Measurements from ENCODE around the gene LDLRAD2. TPM values are rescaled to one million over a fixed set of nuclear protein-coding genes. Genes with fewer than 3 reads are reported as not detected.

The LDLRAD2 gene
- total RNA-seq, 1 donor: not detected

GRCh38 chr1:21814981-21815582 lies 3.0 kb downstream of the LDLRAD2 start:
- Histone ChIP-seq H3K4me2 (ENCODE audit: insufficient read depth, low read length) (peak overlapping the region; percentile 79), H3K4me1 (ENCODE audit: insufficient read depth, low read length) (peaks cover 14% of the 10 kb centered on the region), H4K20me1 (ENCODE audit: insufficient read depth, low read length) (peaks cover 3% of the 10 kb centered on the region), H2AFZ (ENCODE audit: low read length) (no peak overlapping the region), H3K9me3 (ENCODE audit: low read depth, low read length) (no peaks in the 10 kb centered on the region), H3K27me3 (ENCODE audit: insufficient read depth, low read length) (no peaks in the 10 kb centered on the region), H3K27ac (ENCODE audit: low read depth, low read length) (no peak overlapping the region), H3K4me3 (ENCODE audit: insufficient read depth, low read length) (peak overlapping the region; percentile 57), H3K36me3 (ENCODE audit: insufficient read depth, low read length) (peaks cover 11% of the 10 kb centered on the region), H3K79me2 (ENCODE audit: insufficient read depth, low read length) (no peaks in the 10 kb centered on the region)
- TF ChIP-seq, protein P1, sequence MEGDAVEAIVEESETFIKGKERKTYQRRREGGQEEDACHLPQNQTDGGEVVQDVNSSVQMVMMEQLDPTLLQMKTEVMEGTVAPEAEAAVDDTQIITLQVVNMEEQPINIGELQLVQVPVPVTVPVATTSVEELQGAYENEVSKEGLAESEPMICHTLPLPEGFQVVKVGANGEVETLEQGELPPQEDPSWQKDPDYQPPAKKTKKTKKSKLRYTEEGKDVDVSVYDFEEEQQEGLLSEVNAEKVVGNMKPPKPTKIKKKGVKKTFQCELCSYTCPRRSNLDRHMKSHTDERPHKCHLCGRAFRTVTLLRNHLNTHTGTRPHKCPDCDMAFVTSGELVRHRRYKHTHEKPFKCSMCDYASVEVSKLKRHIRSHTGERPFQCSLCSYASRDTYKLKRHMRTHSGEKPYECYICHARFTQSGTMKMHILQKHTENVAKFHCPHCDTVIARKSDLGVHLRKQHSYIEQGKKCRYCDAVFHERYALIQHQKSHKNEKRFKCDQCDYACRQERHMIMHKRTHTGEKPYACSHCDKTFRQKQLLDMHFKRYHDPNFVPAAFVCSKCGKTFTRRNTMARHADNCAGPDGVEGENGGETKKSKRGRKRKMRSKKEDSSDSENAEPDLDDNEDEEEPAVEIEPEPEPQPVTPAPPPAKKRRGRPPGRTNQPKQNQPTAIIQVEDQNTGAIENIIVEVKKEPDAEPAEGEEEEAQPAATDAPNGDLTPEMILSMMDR (IDR thresholded peaks at IDR 0.05; ENCODE audit: extremely low read depth, low read depth, low read length): no peak
- peak; percentile 72 for DNase-seq (ENCODE audit: insufficient read length, low spot score, missing footprints)

DNA sequence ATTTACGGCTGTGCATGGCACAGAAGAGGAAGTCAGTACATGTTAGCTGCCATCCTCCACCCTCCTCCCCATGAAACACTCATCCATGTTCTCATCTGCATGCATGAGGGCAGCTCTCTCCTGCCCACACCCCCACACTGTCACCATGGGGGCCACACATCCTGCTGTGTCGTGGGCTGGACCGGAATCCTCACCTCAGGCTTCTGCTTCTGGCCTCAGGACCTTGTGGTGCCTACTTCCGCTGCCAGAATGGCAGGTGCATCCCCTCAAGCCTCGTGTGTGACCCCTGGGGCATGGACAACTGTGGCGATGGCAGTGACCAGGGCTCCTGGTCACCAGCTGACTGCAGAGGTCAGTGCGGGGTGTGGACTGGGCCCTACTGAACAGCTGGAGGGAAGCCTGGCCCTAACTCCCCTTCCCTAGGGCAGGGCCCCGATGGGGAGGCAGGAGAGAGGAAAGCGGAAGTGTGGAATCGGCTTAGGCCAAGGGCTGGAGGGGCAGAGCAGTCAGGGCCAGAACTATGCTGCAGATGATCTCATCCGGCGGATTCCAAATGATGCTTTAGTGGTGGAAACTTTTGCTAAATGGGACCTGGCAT lies 3.8 kb downstream of the LDLRAD2 start:
- Histone ChIP-seq H3K4me1 (ENCODE audit: insufficient read depth, low read length) (peaks cover 14% of the 10 kb centered on the region), H3K9me3 (ENCODE audit: low read depth, low read length) (no peaks in the 10 kb centered on the region), H2AFZ (ENCODE audit: low read length) (no peak overlapping the region), H3K4me3 (ENCODE audit: insufficient read depth, low read length) (no peak overlapping the region), H3K79me2 (ENCODE audit: insufficient read depth, low read length) (no peaks in the 10 kb centered on the region), H3K27ac (ENCODE audit: low read depth, low read length) (no peak overlapping the region), H3K36me3 (ENCODE audit: insufficient read depth, low read length) (peaks cover 15% of the 10 kb centered on the region), H3K4me2 (ENCODE audit: insufficient read depth, low read length) (no peak overlapping the region), H3K27me3 (ENCODE audit: insufficient read depth, low read length) (no peaks in the 10 kb centered on the region), H4K20me1 (ENCODE audit: insufficient read depth, low read length) (peaks cover 3% of the 10 kb centered on the region)
- DNase-seq (ENCODE audit: insufficient read length, low spot score, missing footprints): peak; percentile 29
- TF ChIP-seq, protein P1 (IDR thresholded peaks at IDR 0.05; ENCODE audit: extremely low read depth, low read depth, low read length): no peak

DNA sequence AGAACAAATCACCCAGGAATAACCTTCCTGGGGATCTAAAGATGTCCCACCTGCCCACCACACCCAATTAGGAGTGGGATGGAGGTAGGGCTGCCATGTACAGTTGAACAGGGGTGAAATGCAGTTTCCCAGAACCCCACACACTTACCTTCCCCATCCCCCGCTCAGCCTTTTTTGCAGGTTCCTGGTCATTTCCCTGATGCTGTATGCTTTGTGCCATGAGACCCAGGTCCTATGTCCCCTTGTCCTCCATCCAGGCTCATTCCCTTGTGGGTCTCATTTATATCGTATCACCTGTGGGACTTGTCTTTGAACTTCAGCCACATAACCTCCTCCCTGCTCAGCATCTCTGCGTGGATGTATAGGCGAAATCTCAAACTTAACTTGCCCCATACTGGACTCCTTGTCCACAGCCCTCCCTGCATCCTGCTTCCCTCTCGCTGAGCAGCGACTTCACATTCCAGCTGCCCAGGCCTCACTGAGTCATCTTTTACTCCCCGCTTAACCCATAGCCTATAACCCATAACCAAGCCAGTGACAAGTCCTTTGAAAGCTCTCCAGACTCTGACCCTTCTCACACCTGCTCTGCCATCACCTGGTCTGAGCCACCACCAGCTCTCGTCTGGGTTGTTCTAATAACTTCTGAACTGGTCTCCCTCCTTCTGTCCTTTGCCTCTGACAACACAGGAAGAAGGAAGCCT lies 4.7 kb downstream of the LDLRAD2 start:
- Histone ChIP-seq H3K4me3 (ENCODE audit: insufficient read depth, low read length) (no peak overlapping the region), H3K27ac (ENCODE audit: low read depth, low read length) (no peak overlapping the region), H4K20me1 (ENCODE audit: insufficient read depth, low read length) (peaks cover 9% of the 10 kb centered on the region), H3K4me1 (ENCODE audit: insufficient read depth, low read length) (peaks cover 14% of the 10 kb centered on the region), H3K4me2 (ENCODE audit: insufficient read depth, low read length) (no peak overlapping the region), H3K9me3 (ENCODE audit: low read depth, low read length) (no peaks in the 10 kb centered on the region), H2AFZ (ENCODE audit: low read length) (no peak overlapping the region), H3K79me2 (ENCODE audit: insufficient read depth, low read length) (no peaks in the 10 kb centered on the region), H3K36me3 (ENCODE audit: insufficient read depth, low read length) (peaks cover 24% of the 10 kb centered on the region), H3K27me3 (ENCODE audit: insufficient read depth, low read length) (no peaks in the 10 kb centered on the region)
- peak; percentile 98 for DNase-seq (ENCODE audit: insufficient read length, low spot score, missing footprints)
- TF ChIP-seq, protein P1 (IDR thresholded peaks at IDR 0.05; ENCODE audit: extremely low read depth, low read depth, low read length): no peak

- Histone ChIP-seq H4K20me1 (ENCODE audit: insufficient read depth, low read length) (peaks cover 10% of the 10 kb centered on the region), H2AFZ (ENCODE audit: low read length) (no peak overlapping the region), H3K4me3 (ENCODE audit: insufficient read depth, low read length) (no peak overlapping the region), H3K79me2 (ENCODE audit: insufficient read depth, low read length) (no peaks in the 10 kb centered on the region), H3K27me3 (ENCODE audit: insufficient read depth, low read length) (no peaks in the 10 kb centered on the region), H3K36me3 (ENCODE audit: insufficient read depth, low read length) (peaks cover 38% of the 10 kb centered on the region), H3K4me1 (ENCODE audit: insufficient read depth, low read length) (peaks cover 14% of the 10 kb centered on the region), H3K9me3 (ENCODE audit: low read depth, low read length) (no peaks in the 10 kb centered on the region), H3K27ac (ENCODE audit: low read depth, low read length) (no peak overlapping the region), H3K4me2 (ENCODE audit: insufficient read depth, low read length) (no peak overlapping the region)
- DNase-seq (ENCODE audit: insufficient read length, low spot score, missing footprints): peak; percentile 97
- TF ChIP-seq, protein P1 (IDR thresholded peaks at IDR 0.05; ENCODE audit: extremely low read depth, low read depth, low read length): no peak
Measured at GRCh38 chr1:21818656-21819055, 6.6 kb downstream of the LDLRAD2 start.
